IPS-NIHi7 (cell line): ENCODE data around the gene PLA2G6.
"Not testable (repeated sequence)": the region's sequence is repeated elsewhere in the genome, so short reads cannot be mapped to it uniquely, and the experiment has no call there.

Experiments used
- DNase-seq: peaks from one replicate; pipeline ENCODE4 v3.0.0; 2012; ENCODE audit warnings: mixed read lengths; ENCODE audit errors: extremely low spot score

PLA2G6 gene

GRCh38 chr22:38083931-38084631 is 97.5 kb downstream of the PLA2G6 start, which contains the start of gene SLC16A8:
Gene SLC16A8 (minus strand): TSS chr22:38084184. CDS start chr22:38082873, 1,311 bp downstream.
- no peak for DNase-seq

GRCh38 chr22:38082986-38083710 is 98.5 kb downstream of the PLA2G6 start:
- no peak for DNase-seq

- no peak for DNase-seq
These were observed 99.4 kb downstream of the PLA2G6 start for GRCh38 chr22:38081941-38082828.

GRCh38 chr22:38081636-38081940 is 100.0 kb downstream of the PLA2G6 start:
- DNase-seq: no peak

- DNase-seq: peak; percentile 63
These were observed 100.6 kb downstream of the PLA2G6 start for GRCh38 chr22:38080850-38081635.

GRCh38 chr22:38080474-38080849 is 101.2 kb downstream of the PLA2G6 start:
- no peak for DNase-seq

GRCh38 chr22:38079804-38080203 is 101.8 kb downstream of the PLA2G6 start:
- no peak for DNase-seq

- not testable (repeated sequence) for DNase-seq
These were observed 102.4 kb downstream of the PLA2G6 start for GRCh38 chr22:38079208-38079607.

GRCh38 chr22:38078046-38078840 is 103.4 kb downstream of the PLA2G6 start:
- no peak for DNase-seq

- no peak for DNase-seq
These were observed 104.0 kb downstream of the PLA2G6 start for GRCh38 chr22:38077595-38077994.

- DNase-seq: no peak
These were observed 104.5 kb downstream of the PLA2G6 start for GRCh38 chr22:38077096-38077495.

- DNase-seq: no peak
These were observed 105.7 kb downstream of the PLA2G6 start for GRCh38 chr22:38075961-38076360.

GRCh38 chr22:38075105-38075825 is 106.4 kb downstream of the PLA2G6 start:
- no peak for DNase-seq

GRCh38 chr22:38074181-38075104 is 107.2 kb downstream of the PLA2G6 start:
- DNase-seq: peak; percentile 88

- no peak for DNase-seq
These were observed 108.2 kb downstream of the PLA2G6 start for GRCh38 chr22:38073150-38074130.

GRCh38 chr22:38072322-38073149 is 109.1 kb downstream of the PLA2G6 start:
- DNase-seq: no peak
